Measurements from ENCODE around the gene CYP1A2.
"Not testable (repeated sequence)": the region's sequence is repeated elsewhere in the genome, so short reads cannot be mapped to it uniquely, and the experiment has no call there.

The CYP1A2 gene

DNA sequence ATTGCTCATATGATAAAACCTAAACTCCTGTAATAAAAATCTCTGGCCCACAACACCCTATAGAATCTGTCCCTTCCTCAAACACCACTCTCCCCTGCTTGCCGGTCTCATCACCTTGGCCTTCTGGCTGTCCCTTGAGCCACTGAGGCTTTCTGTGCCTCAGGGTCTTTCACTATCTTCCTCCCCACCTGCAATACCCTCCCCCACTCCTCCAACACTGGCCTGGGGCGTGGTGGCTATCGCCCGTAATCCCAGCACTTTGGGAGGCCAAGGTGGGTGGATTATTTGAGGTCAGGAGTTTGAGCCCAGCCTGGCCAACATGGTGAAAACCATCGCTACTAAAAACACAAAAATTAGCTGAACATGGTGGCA is 29.9 kb downstream of the CYP1A2 start:
- DNase-seq = no peak

DNA sequence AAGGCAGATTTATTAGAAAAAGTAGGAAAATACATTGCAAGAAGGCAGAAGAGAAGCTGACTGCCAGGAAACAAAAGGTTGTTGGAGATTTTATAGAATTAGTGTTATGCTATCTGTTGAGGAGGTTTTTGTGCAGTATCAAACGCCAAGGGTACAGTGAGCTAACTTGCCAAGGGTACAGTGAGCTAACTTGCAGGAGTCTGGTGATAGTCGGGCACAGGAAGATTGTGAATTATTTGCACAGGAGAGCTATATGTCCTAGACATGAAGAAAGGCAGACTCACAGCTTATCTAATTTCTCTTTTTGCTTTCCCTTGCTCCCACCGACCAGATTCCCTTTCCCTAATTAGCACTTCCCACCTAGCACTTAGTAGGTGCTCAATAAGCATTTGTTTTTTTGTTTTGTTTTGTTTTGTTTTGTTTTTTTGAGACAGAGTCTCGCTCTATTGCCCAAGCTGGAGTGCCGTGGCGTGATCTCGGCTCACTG is 30.6 kb downstream of the CYP1A2 start:
- DNase-seq = no peak

DNA sequence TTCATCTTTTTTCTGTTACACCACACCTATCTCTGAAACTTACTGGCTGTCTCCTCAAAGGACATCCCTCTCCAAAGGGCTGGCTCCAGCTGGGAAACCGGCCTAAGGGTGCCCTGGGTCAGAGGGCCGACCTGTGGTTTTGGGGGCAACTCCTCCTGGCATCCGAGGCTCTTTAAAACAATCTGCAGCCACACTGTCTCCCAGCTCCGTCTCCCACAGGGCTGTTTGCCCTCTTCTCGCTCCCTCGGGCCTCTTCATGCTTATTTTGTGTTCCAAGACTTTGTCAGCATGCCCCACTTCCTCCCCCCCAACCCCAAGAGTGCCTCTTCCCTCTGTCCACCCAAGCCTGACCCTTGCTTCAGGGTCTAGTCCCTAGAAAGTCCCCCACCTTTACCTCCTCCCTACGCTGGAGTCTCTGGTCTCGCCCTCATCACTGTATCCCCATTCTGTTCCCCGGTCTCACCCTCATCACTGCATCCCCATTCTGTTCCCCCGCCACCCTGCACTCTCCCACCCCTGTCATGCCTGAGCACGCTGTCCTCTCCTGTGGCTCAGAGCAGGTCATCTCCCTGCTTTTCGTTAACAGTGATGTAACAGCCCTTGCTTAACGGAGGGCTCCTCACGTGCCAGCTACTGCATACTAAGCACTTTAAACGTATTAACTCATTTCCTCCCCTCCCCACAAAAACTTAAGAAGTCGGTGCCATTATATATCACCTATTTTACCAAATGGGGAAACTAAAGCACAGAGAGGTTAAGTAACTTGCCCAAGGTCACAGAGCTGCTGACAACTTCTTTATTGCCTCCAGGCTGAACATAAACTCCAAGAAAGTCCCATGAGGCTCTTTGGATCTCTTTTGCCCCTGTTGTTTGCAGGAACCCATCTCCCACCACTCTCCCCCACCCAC is 32.1 kb downstream of the CYP1A2 start:
- DNase-seq = peak; percentile 50

DNA sequence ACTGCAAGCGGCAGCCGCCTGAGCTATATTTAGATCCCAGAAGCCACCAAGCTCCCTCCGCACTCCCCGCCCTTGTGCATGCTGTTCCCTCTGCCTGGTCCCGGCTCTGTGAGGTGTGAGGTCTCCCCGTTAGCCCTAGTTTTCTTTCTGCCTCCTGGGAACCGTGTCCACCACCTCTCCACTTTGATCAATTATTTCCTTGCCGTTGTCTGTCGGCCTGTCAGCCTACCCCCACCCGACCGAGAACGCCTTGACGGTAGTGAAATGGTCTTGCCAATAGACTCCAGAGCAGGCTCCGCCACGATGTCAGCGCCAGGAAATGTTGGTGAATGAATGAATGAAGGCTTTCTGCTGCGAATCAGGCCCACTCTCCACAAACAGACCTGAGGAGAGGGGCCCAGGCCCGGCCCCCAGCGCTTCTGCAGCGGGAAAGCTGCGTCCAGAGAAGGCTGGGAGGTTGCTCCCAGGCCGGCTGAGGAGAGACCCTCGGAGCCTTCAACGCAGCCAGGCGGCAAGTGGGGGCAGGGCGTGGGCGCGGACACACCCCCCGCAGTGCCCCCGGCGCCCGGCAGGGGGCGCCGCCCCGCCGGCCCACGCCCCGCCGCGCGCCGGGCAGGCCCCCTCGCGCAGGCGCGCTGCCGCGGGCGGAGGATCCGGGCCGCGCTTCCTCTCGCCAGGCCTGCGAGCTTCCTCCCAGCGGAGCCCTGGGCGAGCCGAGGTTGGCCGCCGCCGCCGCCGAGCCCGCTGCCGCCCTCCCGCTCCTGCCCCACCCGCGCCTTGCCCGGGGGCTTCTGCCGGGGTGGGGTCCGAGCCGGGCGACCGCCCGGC is 33.0 kb downstream of the CYP1A2 start, which contains the start of gene CSK:
Gene CSK (plus strand): TSS at position 650 of the 828 bp plus-strand sequence. CDS start 16,218 bp downstream, outside the sequence.
- peak; percentile 81 for DNase-seq

DNA sequence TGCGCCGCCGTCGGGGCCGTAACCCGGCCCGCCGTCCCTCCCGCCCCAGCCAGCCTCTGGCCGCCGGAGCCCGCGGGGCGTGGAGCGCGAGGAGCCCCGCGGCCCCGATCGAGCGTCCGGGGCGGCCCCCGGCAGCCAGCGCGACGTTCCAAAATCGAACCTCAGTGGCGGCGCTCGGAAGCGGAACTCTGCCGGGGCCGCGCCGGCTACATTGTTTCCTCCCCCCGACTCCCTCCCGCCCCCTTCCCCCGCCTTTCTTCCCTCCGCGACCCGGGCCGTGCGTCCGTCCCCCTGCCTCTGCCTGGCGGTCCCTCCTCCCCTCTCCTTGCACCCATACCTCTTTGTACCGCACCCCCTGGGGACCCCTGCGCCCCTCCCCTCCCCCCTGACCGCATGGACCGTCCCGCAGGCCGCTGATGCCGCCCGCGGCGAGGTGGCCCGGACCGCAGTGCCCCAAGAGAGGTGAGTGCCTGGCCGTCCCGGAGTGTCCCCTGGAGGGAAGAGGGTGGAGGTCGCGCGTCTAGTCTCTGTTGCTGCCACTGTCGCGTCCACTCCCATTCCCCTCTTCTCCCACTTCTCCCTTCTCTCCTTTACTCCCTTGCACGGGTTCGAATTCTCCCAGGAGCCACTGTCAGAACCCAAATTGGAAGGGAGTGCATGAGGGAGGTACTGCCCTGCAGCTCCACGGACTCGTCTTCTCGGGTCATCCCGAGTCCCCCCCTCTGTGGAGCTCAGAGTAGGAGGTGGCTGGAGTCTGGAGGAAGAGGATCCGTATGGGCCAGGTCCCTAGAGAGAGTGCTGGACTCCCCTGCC is 33.8 kb downstream of the CYP1A2 start:
- DNase-seq = peak; percentile 62

DNA sequence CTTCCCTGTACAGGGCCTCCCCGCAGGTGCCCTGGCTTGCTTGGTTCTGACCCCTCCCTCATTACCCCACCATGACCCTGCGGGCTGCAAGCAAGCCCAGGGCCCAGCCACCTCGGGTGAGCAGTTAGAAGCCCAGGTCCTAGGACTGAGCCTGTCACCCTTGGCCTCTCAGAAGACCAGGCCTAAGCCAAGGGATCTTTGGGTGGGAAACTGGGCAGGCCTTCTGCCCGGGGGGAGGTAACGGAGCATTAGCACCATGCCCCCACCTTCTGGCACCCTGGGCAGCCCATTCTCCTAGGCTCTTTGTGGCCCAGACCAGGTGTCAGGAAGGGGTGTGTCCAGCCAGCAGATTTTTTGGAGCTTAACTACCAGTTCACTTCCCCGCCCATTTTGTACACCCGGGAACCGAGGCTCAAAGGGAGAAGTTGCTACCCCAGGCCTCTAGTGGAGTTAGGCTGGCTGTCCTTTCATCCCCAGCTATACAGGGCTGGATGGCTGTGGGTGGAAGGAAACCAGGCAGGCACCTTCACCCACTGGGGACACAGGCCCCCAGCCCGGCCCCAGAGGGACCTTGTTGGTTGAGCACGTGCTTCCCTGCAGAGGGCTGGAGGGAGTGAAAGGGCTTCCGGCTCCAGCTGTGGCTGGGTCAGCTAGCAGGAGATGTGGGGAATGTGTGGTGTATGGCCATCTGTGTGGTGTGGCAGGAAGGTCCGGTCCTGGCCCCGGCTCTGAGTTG is 34.6 kb downstream of the CYP1A2 start:
- DNase-seq = peak; percentile 69

DNA sequence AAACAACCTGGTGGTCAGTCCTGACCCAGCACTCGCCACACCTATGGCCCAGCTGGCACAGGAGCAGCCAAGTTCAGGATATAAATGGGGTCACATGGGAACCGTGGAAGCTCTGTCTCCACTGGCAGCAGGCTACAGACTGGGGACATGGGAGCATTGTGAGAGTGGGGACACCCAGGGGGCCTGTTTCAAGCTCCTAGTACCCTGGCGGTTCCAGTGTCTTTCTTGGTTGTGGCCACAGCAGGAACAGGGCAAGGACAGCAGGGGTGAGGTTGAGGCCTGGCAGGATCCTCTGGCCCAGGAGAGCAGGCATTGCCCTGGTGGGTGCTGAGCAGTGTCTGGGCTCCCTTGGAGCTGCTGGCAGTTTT is 35.1 kb downstream of the CYP1A2 start:
- DNase-seq = no peak

DNA sequence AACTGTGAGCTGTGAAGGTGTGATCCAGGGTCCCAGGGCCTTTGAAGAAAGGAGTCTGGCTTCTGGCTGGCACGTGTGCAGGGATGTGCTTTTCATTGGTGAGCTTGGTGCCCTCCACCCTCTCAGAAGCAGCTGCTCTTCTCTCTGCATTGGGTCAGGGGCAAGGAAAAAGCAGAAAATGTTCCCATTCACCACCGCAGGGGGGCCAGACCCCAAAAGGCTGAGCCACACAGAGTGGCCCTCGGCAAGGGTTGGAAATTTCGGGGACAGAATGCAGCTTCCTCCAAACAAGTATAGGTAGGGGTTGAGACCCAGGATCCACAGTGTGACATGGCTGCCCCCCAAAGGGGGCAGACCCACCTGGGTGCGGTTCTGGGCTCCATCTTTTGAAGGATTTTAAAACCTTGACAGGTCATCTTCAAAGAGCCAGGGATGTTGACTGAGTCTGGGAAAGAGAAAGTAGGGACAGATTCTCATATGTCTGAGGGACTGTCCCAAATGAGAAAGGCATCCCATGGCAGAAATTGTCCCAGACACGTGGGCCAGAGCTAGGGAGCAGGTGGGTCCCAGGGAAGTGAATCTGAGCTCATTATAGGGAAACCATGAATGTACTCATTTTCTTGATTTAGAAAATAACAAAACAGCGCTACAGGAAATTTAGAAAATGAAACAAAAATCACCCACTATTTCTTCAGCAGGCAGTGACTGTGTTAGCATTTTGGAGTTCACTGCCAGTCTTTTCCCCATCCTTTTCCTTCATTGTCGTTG is 36.0 kb downstream of the CYP1A2 start:
- DNase-seq = peak; percentile 38

DNA sequence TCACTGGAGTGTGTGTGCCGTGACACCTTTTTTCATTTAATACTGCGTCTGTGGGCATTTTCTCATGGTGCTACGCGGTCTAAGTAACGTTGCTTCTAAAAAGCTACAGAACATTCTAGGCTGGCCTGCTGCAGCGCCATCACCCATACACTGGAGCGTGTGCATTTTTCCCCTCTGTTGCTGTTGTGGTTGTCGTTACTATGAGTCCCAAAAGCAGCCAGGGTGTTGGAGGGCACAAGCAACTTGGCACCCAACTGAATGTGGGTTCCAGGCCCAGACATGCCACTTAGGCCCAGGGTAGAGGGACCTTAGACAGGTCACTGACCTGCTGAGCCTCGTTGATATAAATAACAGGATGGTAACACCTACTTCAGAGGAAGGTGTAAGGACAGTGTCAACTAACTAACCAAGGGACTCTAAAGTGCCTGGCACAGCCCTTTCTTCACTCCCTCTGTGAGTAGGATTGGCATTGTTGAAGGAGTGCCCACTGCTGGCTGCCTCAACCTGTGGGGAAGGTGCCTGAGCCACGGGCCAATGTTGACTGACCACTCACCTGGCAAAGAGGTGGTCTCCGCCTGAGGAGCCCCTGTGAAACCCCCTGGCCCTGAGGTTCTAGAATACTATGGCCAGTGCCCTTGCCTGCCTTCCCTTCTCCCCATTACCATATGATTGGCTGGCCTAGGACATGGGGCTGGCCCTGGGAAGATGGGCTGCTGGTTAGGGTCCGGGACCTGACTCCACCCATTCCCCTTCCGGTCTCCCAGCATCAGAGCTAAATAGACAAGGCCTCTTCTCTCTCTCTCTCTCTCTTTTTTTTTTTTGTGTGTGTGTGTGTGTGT is 36.8 kb downstream of the CYP1A2 start:
- DNase-seq = peak; percentile 37

DNA sequence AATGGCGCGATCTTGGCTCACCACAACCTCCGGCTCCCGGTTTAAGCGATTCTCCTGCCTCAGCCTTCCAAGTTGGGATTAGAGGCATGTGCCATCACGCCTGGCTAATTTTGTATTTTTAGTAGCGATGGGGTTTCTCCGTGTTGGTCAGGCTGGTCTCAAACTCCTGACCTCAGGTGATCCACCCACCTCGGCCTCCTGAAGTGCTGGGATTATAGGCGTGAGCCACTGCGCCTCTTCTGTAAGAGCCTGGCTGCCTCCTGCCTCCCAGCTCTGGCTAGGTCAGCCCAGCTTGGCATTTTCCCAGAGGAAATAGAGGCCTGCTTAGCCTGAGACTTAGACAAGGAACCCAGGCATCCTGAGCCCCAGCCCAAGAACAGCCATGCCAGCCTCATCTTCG is 37.4 kb downstream of the CYP1A2 start:
- not testable (repeated sequence) for DNase-seq

DNA sequence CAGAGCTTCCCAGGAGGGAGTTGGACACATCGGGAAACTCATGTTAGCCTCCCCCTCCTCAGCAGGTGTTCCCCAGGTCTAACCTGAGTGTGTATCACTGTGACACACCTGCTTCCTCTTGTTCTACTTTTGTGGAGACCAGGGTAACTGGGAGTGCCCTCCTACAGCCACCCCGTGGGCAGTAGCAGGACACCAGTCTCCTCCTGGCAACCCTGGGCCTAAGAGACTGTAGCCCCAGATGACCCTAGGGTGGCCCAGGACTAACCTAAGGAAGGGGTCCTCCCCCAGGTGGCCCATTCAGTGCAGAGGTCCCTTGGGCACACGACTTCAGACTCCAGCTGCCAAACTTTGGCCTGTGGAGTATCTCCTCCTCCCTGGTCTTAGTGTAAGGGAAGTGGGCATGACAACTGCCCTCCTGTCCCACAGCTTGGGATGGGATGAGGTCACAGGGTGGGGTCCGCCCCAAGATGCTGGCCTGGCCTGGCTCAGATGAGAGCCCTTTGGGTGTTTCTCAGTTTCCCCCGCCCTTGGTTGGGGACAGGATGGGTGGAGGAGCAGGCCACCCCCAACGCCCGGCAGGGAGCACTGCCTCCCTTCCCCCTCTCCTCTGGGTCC is 38.0 kb downstream of the CYP1A2 start:
- peak; percentile 52 for DNase-seq

DNA sequence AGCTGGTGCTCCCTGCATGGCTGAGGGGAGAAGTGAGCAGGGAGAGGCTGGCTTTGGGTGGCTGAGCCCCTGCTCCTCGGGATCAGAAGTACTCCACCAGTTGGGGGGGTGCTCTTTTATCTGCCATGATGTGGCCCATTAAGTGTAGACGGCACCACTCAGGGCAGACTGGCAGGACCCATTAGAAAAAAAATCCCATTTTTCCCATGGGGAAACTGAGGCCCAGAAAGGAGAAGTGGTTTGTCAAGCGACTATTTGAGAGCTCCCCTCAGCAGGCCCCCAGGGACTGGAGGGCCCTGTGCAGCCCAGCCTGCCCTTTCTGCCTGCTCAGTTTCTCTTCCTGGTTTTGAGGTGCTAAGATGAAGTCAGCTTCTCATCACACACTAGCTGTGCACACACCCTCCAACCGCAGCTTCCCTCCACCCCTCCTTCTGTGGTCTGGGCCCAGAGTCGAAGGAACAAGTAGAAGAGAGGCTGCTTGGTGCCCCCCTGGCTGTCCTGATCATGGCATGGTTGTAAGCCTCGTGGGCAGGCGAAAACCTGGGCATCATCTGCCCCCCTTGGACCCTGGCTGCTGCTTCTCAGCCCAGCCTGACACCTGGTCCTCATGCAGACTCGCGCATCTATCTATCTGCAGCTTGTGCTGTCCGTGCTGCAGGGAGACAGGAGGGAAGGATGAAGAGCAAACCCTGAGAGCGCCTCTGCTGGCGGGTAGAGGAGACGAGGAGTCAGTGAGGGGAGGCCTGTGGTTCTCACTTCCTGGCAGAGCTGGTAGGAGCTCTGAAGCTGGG is 38.8 kb downstream of the CYP1A2 start:
- peak; percentile 97 for DNase-seq

DNA sequence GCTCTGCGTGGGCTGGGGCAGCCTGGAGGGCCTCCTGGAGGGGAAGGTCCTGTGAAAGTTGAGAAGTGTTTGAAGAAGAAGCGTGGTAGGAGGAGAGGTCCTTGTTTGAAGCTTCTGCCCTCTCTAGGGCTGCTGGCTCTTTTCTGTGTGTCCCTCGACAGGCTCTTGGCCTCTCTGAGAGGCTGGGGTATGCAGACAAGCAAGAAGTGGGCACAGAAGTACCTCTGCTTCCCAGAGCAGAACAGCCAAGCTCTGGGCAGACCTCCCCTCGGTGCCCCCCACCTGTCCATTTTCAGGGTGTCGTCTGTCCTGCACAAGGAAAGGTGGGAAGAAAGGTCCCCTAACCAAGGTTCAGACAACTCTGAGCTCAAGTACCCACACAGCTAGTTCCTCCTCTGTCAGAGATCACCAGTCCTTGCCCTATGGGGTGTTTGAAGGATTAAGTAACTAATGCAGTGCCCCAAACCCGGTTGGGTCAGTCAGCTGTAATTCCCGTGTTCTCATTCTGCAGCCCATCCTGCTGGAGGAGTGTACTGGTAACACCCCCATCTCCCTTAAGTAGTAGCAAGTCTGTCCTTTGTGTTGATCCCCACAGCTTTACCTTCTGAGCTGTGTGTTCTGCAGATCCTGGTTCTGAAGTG is 39.5 kb downstream of the CYP1A2 start:
- peak; percentile 64 for DNase-seq

DNA sequence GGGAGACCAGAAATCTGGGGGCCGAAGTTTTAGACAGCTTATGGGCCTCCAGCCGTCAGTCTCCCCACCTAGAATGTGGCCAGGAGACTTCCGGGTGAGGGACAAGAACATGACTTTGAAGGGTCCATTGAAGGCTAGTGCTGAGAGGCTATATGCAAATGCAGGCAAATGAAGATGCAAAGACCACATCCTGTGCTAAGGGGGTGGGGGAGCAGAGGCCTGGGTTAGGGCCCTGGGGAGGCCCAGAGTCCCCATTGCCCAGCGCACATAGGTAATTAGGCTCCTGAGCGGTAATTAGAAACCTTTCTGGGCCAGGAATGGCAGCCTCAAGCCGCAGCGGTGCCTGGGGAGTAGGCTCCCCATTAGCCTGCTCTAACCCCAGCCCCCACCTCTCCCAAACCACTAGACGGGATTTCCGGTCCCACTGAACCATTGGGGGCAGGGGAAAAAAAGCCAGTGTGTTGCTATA is 40.1 kb downstream of the CYP1A2 start:
- DNase-seq = peak; percentile 75

DNA sequence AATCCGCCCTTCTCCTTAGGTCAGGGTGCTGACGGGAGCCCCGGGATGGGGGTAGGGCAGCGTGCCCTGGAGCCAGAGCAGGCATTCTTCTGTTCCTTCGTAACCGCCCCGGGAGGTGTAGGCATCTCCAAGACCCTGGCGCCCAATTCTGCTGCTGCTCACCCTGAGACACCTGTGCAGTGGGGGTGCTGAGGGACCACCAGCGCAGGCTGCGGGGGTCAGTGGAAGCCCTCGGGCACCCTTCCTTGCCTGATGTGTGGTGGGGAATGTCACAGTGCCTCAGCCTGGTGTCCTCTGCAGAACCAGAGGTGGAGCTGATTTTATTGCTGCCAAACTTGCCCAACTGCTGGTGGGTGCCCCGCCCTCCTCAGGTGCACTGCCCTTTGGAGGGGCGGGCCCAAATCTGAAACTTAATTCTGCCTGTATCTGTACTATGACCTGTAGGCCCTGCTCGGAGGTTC is 40.6 kb downstream of the CYP1A2 start:
- DNase-seq = peak; percentile 66

DNA sequence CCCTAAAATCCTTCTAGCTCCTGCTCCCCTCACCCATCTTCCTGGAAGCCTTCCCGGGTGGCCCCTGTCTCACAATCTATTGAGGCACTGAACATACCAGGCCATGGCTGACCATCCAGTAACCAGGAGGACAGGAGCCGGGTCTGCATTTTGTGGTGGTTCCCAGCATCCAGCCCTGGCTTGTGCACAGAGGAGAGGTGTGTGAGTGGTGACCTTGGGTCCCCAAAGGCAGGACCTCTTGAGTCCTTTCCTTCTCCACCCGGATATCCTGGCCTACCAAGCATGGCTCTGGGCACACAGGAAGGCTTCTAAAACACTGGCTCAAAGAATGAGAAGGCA is 41.1 kb downstream of the CYP1A2 start:
- no peak for DNase-seq

DNA sequence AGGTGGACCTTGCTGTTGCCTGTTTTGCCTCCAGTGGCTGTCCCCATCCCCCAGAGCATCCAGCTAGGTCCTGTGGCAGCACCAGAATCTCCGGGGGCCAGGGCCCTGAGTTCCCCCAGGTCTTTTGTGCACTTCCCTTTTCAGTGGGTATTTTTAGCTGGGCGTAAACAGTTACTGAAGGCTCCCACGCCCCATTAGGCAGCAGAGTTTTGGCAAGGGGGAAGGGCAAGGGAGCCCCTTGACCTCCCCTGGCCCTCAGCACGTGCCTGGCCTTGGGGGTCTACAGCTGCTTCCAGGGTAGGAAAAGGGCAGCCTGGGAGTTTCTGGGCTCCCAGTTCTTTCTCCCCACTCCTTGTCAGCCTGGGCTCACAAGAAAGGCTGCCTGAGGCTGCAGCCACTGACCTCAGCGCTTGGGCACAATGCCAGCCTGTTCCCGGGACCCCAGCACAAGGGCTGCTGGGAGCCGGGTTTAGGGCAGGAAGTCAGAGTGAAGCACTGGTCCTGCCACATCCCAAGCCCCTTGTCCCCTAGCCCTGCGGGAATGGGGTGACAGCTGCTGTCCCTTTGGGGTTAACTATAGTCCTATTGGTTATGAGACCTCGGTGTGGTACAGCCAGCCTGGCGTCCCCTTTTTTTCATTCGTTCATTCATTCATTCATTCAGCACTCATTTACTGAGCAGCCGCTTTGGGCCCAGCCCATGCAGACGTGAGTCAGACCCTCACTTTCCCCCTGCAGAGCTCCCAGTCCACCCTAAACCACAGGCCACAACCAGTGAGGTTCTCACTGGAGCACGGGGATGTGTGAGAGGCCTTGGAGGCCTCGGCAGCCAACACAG is 41.7 kb downstream of the CYP1A2 start:
- no peak for DNase-seq

Data from NK-92 treated with Interleukin-12 subunit alpha and Interleukin-12 subunit beta, amount 100 ng/mL, for 24 hours (cell line).